ENCODE results near the gene RFPL1. TPM values are rescaled to one million over a fixed set of nuclear protein-coding genes. Genes with fewer than 3 reads are reported as not detected.
A peak's percentile ranks its signal among the peaks of the same experiment; 100 is the strongest.

RFPL1 gene
- total RNA-seq, 1 donor from 2014 or later, result 0.22 TPM

GRCh38 chr22:29443861-29444792 lies 5.7 kb downstream of the RFPL1 start:
- Mint-ChIP-seq H3K9me3 (ENCODE audit: low read depth) (no peaks in the 10 kb centered on the region), H3K27ac (peak overlapping the region; percentile 30), H3K36me3 (ENCODE audit: insufficient read depth) (no peaks in the 10 kb centered on the region), H3K27me3 (peaks cover 7% of the 10 kb centered on the region), H3K4me3 (ENCODE audit: low read depth) (no peak overlapping the region), H3K4me1 (ENCODE audit: low read depth) (peaks cover 9% of the 10 kb centered on the region)
- TF ChIP-seq CTCF (IDR thresholded peaks at IDR 0.05; ENCODE audit: unreplicated experiment), result no peak
- no peak for DNase-seq (ENCODE audit: low spot score, unreplicated experiment)

GRCh38 chr22:29445508-29445907 lies 7.1 kb downstream of the RFPL1 start:
- Mint-ChIP-seq H3K36me3 (ENCODE audit: insufficient read depth) (no peaks in the 10 kb centered on the region), H3K4me1 (ENCODE audit: low read depth) (peaks cover 9% of the 10 kb centered on the region), H3K27me3 (peaks cover 7% of the 10 kb centered on the region), H3K27ac (no peak overlapping the region), H3K4me3 (ENCODE audit: low read depth) (no peak overlapping the region), H3K9me3 (ENCODE audit: low read depth) (no peaks in the 10 kb centered on the region)
- DNase-seq (ENCODE audit: low spot score, unreplicated experiment), result no peak
- no peak for TF ChIP-seq CTCF (IDR thresholded peaks at IDR 0.05; ENCODE audit: unreplicated experiment)

- Mint-ChIP-seq H3K4me3 (ENCODE audit: low read depth) (no peak overlapping the region), H3K36me3 (ENCODE audit: insufficient read depth) (no peaks in the 10 kb centered on the region), H3K4me1 (ENCODE audit: low read depth) (peaks cover 8% of the 10 kb centered on the region), H3K27ac (no peak overlapping the region), H3K9me3 (ENCODE audit: low read depth) (no peaks in the 10 kb centered on the region), H3K27me3 (peaks cover 7% of the 10 kb centered on the region)
- no peak for DNase-seq (ENCODE audit: low spot score, unreplicated experiment)
- TF ChIP-seq CTCF (IDR thresholded peaks at IDR 0.05; ENCODE audit: unreplicated experiment), result no peak
These were observed 9.5 kb downstream of the RFPL1 start for GRCh38 chr22:29447906-29448305.

- H3K36me3 Mint-ChIP-seq (ENCODE audit: insufficient read depth), result no peaks in the 10 kb centered on the region
- H3K27me3 Mint-ChIP-seq, result no peaks in the 10 kb centered on the region
- H3K9me3 Mint-ChIP-seq (ENCODE audit: low read depth), result no peaks in the 10 kb centered on the region
- no peak for TF ChIP-seq CTCF (IDR thresholded peaks at IDR 0.05; ENCODE audit: unreplicated experiment)
- H3K4me3 Mint-ChIP-seq (ENCODE audit: low read depth), result no peak overlapping the region
- peak overlapping the region; percentile 29 for H3K27ac Mint-ChIP-seq
- DNase-seq (ENCODE audit: low spot score, unreplicated experiment), result no peak
- no peaks in the 10 kb centered on the region for H3K4me1 Mint-ChIP-seq (ENCODE audit: low read depth)
These were observed 11.0 kb downstream of the RFPL1 start for GRCh38 chr22:29449296-29449875.

- Mint-ChIP-seq H3K4me1 (ENCODE audit: low read depth) (no peaks in the 10 kb centered on the region), H3K27ac (no peak overlapping the region), H3K4me3 (ENCODE audit: low read depth) (no peak overlapping the region), H3K36me3 (ENCODE audit: insufficient read depth) (no peaks in the 10 kb centered on the region), H3K9me3 (ENCODE audit: low read depth) (no peaks in the 10 kb centered on the region), H3K27me3 (no peaks in the 10 kb centered on the region)
- no peak for DNase-seq (ENCODE audit: low spot score, unreplicated experiment)
- no peak for TF ChIP-seq CTCF (IDR thresholded peaks at IDR 0.05; ENCODE audit: unreplicated experiment)
These were observed 11.8 kb downstream of the RFPL1 start for GRCh38 chr22:29450222-29450621.

Data from progenitor cell of endocrine pancreas (in vitro differentiated cells).